Upper lobe of left lung (tissue), 6 donors: ENCODE measurements around the gene UTS2B. TPM values are rescaled to one million over a fixed set of nuclear protein-coding genes. Genes with fewer than 3 reads are reported as not detected.

ENCODE experiments used
- ATAC-seq, 2 donors: fragments of 200-7000 bp; cut with Tn5 transposase; one replicate each; pipeline ENCODE4 v1.9.1; 2022; ENCODE audit warnings: mild to moderate bottlenecking in 2 of 2, moderate library complexity in 2 of 2; ENCODE audit not compliant: low FRiP score in 2 of 2
- DNase-seq, 2 donors: peaks; one replicate each; pipeline ENCODE4 v3.0.0-alpha.2; 2019 to 2020
- H3K27ac ChIP-seq, 4 donors: fragments of 200-600 bp; sonication (generic); one replicate each; pipeline ENCODE4 v1.5.1; 2016 to 2019
- H3K27me3 ChIP-seq, 4 donors: fragments of 200-600 bp; sonication (generic); one replicate each; pipeline ENCODE4 v1.5.1; 2017 to 2019
- H3K36me3 ChIP-seq, 4 donors: fragments of 200-600 bp; sonication (generic); one replicate each; pipeline ENCODE4 v1.5.1; 2016 to 2019
- H3K4me1 ChIP-seq, 4 donors: fragments of 200-600 bp; sonication (generic); one replicate each; pipeline ENCODE4 v1.5.1; 2018 to 2019
- H3K4me3 ChIP-seq, 4 donors: fragments of 200-600 bp; sonication (generic); one replicate each; pipeline ENCODE4 v1.5.1; 2017 to 2019; ENCODE audit warnings: mild to moderate bottlenecking in 2 of 4, moderate library complexity in 1 of 4
- H3K9me3 ChIP-seq, 4 donors: fragments of 200-600 bp; sonication (generic); one replicate each; pipeline ENCODE4 v1.5.1; 2018 to 2019
- CTCF ChIP-seq, 6 experiments: fragments of 450-650 bp in 4 of 6; fragments of 200-600 bp in 2 of 6; sonication (generic) in 2 of 6; IDR thresholded peaks; one replicate each; pipeline ENCODE4 v1.5.1; 2016 to 2019; ENCODE audit warnings: antibody characterized with exemption in 6 of 6
- EP300 ChIP-seq, 4 donors: sonication (generic); formaldehyde crosslinking; IDR thresholded peaks; one replicate each; pipeline ENCODE4 v1.5.1; 2017; ENCODE audit warnings: antibody characterized with exemption in 4 of 4, control low read depth in 2 of 4
- POLR2A ChIP-seq, 4 donors: fragments of 450-650 bp; IDR thresholded peaks; one replicate each; pipeline ENCODE4 v1.5.1; 2016 to 2017; ENCODE audit warnings: antibody characterized with exemption in 4 of 4, mild to moderate bottlenecking in 2 of 4
- POLR2AphosphoS5 ChIP-seq, 2 donors: sonication (generic); formaldehyde crosslinking; IDR thresholded peaks; one replicate each; pipeline ENCODE4 v1.5.1; 2017; ENCODE audit warnings: antibody characterized with exemption in 2 of 2
- WGBS, 2 donors: methylation state at CpG; one replicate each; pipeline ENCODE4 v1.1.5; 2017 to 2018; 5-methylcytosine and 5-hydroxymethylcytosine counted together
- total RNA-seq, 6 donors: library from RNA; depleted of rRNA in 4 of 6; stranded (reverse); fragments of >200 nt in 4 of 6; gene quantifications; one replicate each; pipeline versions ENCODE4 v1.1.0 to v1.2.1, GENCODE V29; 2016 to 2021
- donor health status: DM: no; HTN: no; CAD: no; lungs with moderate emphysema.
- donor health status: DM: no; HTN: yes; CAD: no; lungs with severe emphysema.

The UTS2B gene
- total RNA-seq, 6 donors from 2014 or later = 0.37 to 0.98 (median 0.74) TPM; not detected in 3

- no peak for DNase-seq
- Histone ChIP-seq H3K27ac (no peak overlapping the region), H3K36me3 (no peaks in the 10 kb centered on the region), H3K27me3 (no peaks in the 10 kb centered on the region), H3K4me3 (no peak overlapping the region), H3K4me1 (peaks cover 21 to 41% (median 32%) of the 10 kb centered on the region in 4 donors), H3K9me3 (no peaks in the 10 kb centered on the region)
- ATAC-seq = no peak
- TF ChIP-seq POLR2AphosphoS5 (IDR thresholded peaks at IDR 0.05) = no peak
- no peak for TF ChIP-seq EP300 (IDR thresholded peaks at IDR 0.05)
- TF ChIP-seq POLR2A (IDR thresholded peaks at IDR 0.05) = no peak
- no peak for TF ChIP-seq CTCF (IDR thresholded peaks at IDR 0.05)
- 70 to 71% methylated on average over 4 of the region's 4 CpGs for WGBS, 2 donors
Measured at GRCh38 chr3:191343115-191343514, 12.8 kb upstream of the UTS2B start.

- no peak overlapping the region for H3K27ac ChIP-seq
- no peaks in the 10 kb centered on the region for H3K27me3 ChIP-seq
- peak in 1 of 2 donors; percentile 23 for DNase-seq
- no peaks in the 10 kb centered on the region for H3K36me3 ChIP-seq
- TF ChIP-seq CTCF (IDR thresholded peaks at IDR 0.05) (no peak), POLR2AphosphoS5 (IDR thresholded peaks at IDR 0.05) (no peak), POLR2A (IDR thresholded peaks at IDR 0.05) (no peak), EP300 (IDR thresholded peaks at IDR 0.05) (no peak)
- ATAC-seq = no peak
- H3K4me1 ChIP-seq = peaks cover 21 to 38% (median 31%) of the 10 kb centered on the region in 4 donors
- no peaks in the 10 kb centered on the region for H3K9me3 ChIP-seq
- H3K4me3 ChIP-seq = no peak overlapping the region
Measured at GRCh38 chr3:191342411-191342810, 12.1 kb upstream of the UTS2B start.

GRCh38 chr3:191342006-191342405 is 11.7 kb upstream of the UTS2B start:
- H3K27me3 ChIP-seq = no peaks in the 10 kb centered on the region
- no peak overlapping the region for H3K4me3 ChIP-seq
- 60 to 68% methylated on average over 2 of the region's 2 CpGs for WGBS, 2 donors
- DNase-seq (no peak), ATAC-seq (no peak)
- no peak overlapping the region for H3K27ac ChIP-seq
- peaks cover 20 to 38% (median 29%) of the 10 kb centered on the region in 4 donors for H3K4me1 ChIP-seq
- no peaks in the 10 kb centered on the region for H3K36me3 ChIP-seq
- H3K9me3 ChIP-seq = no peaks in the 10 kb centered on the region
- TF ChIP-seq EP300 (IDR thresholded peaks at IDR 0.05) (no peak), CTCF (IDR thresholded peaks at IDR 0.05) (no peak), POLR2AphosphoS5 (IDR thresholded peaks at IDR 0.05) (no peak), POLR2A (IDR thresholded peaks at IDR 0.05) (no peak)

GRCh38 chr3:191340966-191341365 is 10.6 kb upstream of the UTS2B start:
- Histone ChIP-seq H3K27me3 (no peaks in the 10 kb centered on the region), H3K4me3 (no peak overlapping the region), H3K9me3 (no peaks in the 10 kb centered on the region), H3K36me3 (no peaks in the 10 kb centered on the region), H3K27ac (no peak overlapping the region), H3K4me1 (peaks cover 22 to 38% (median 30%) of the 10 kb centered on the region in 4 donors)
- no peak for TF ChIP-seq POLR2AphosphoS5 (IDR thresholded peaks at IDR 0.05)
- TF ChIP-seq EP300 (IDR thresholded peaks at IDR 0.05) = no peak
- TF ChIP-seq CTCF (IDR thresholded peaks at IDR 0.05) = no peak
- no peak for TF ChIP-seq POLR2A (IDR thresholded peaks at IDR 0.05)
- WGBS, 2 donors = 95 to 100% methylated on average over 1 of the region's 1 CpG
- ATAC-seq = no peak
- DNase-seq = no peak

GRCh38 chr3:191340351-191340750 is 10.0 kb upstream of the UTS2B start:
- Histone ChIP-seq H3K9me3 (no peaks in the 10 kb centered on the region), H3K36me3 (no peaks in the 10 kb centered on the region), H3K27ac (no peak overlapping the region), H3K4me3 (no peak overlapping the region), H3K4me1 (peaks cover 25 to 41% (median 32%) of the 10 kb centered on the region in 4 donors), H3K27me3 (no peaks in the 10 kb centered on the region)
- ATAC-seq = no peak
- TF ChIP-seq POLR2A (IDR thresholded peaks at IDR 0.05) (no peak), CTCF (IDR thresholded peaks at IDR 0.05) (no peak), EP300 (IDR thresholded peaks at IDR 0.05) (no peak), POLR2AphosphoS5 (IDR thresholded peaks at IDR 0.05) (no peak)
- 96 to 97% methylated on average over 2 of the region's 2 CpGs for WGBS, 2 donors
- no peak for DNase-seq
